Activated T-cell treated with anti-CD3 and anti-CD28 coated beads, Interleukin-2, amount 50 U/mL, for 1 hour (primary cell): ENCODE results near the gene ARPIN.
"Not testable (repeated sequence)": the region's sequence is repeated elsewhere in the genome, so short reads cannot be mapped to it uniquely, and the experiment has no call there.

ENCODE experiments used
- DNase-seq: peaks from one replicate; pipeline ENCODE4 v3.0.0-alpha.2; 2020

ARPIN gene

DNA sequence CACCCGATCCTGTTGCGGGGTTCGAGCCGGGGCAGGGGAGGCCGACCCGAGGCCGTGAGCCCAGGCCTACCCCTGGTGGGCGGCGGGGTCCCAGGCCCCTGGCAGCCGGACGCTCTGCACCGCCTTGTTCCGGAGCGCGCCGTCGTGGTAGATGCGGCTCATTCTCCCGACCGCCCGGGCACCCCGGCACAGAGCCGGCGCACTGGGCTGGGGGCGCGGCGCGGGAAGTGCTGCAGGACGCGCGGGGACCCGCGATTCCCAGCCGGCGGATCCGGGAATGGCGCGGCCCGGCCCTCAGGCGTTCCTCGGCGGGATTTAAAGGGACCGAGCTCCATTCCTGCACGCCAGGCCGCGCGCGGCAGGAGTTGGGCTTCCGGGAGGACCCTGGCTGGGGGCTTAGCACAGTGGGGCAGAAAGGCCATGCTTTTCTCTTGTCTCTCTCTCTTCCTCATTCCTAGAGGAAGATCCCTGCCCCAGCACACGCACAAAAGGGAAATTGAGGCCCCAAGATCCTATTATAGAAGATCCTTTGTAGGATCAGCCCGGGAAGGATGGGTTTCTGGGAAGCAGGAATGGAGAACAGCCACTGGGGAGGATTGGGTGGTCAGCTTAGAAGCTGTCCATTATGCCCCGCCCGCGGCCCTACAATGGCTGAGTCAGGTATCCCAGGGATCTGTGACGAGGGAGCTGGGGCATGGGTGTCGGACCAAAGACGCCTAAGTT, at the start of gene ARPIN:
Gene ARPIN (minus strand): TSS at position 279 of the 723 bp plus-strand sequence. CDS start 117 bp downstream, at position 162.
- peak; percentile 24 for DNase-seq

DNA sequence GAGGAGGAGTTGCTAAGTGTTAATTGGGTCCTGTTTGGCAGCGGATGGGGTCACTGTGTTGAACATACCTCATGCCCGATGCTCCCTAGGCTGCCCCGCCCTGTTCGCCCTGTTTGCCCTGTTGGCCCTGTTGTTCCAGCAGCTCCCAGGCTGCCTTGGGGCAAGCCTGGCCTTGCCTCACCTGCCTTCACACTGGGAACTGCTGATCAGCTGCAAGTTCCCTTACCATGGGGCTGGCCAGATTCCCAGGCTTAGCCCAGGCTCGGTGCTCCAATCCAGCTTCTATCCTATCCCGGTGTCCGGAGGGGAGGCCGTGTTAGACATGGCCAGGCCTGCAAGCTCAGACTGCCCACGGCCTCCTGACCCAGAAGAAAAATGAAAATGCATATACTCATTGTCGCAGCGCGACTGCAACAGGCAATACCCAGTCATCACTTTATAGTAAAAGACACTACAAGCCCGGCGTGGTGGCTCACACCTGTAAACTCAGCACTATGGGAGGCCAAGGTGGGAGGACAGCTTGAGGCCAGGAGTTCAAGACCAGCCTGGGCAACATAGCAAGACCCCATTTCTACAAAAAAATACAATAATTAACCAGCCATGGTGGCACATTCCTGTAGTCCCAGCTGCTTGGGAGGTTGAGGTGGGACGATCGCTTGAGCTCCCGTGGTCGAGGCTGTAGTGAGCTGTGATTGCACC, 45.5 kb upstream of the ARPIN start:
- no peak for DNase-seq

DNA sequence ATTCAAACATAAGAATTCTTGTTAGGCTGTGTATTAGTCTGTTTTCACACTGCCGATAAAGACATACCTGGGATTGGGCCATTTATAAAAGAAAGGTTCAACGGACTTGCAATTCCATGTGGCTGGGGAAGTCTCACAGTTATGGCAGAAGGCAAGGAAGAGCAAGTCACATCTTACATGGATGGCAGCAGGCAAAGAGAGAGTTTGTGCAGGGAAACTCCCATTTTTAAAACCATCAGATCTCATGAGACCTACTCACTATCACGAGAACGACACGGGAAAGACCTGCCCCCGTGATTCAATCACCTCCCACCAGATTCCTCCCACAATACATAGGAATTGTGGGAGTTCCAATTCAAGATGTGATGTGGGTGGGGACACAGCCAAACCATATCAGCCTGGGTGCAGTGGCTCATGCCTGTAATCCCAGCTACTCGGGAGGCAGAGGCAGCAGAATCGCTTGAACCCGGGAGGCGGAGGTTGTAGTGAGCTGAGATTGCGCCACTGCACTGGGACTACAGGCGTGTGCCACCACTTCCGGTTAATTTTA, 42.8 kb upstream of the ARPIN start:
- DNase-seq, result not testable (repeated sequence)

DNA sequence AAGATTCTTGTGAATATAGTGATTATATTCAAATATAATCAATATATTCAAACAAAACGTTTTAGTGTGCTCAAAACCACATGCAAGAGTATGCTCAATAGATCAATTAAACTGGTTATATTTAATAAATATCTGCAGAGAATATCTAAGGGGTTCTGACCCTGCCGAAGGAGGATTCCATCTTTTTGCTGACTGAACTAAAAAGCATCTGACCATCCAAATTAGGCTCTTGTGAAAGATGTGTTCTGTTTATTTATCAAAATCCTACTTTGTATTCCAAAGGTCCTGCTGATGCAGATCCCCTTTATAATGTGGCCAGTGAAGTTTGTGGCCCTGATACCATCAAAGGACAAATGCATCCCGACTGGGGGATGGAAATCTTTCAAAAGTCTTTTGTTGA, 41.8 kb upstream of the ARPIN start:
- no peak for DNase-seq

DNA sequence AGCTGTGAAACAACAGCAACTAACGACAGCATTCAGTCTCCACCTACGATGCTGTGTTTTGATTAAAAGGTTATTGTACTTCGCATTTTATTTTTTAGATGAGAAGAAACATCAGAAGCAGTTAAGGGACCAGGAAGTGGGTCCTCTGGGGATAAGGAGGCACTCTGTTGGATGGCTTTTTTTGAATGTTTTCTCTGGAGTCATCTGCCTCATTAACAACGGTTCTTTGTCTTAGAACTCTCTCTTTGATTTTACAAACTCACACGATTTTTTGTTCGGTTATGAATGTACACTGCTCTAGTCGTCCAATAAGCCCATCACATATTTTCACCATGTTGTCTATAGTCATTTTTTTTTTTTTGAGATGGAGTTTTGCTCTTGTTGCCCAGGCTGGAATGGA, 36.0 kb upstream of the ARPIN start:
- no peak for DNase-seq

DNA sequence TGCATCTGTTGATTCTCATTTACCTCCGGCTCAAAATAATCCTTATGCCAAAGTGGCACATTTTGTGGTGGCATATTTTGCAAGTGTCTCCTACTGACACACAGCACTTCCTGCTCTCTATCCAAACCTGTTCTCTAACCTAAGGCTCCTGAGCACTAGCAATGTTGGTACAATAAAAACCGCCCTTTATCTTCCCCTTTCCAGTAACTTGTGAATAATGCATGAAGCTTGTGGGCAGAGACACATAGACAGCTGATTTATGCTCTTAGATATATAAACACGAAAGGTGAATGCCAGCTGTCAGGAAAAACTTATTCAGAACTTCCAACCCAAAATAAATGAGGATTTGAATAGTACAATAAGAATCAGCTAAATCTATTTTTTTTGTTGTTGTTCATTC, 34.6 kb upstream of the ARPIN start:
- no peak for DNase-seq

DNA sequence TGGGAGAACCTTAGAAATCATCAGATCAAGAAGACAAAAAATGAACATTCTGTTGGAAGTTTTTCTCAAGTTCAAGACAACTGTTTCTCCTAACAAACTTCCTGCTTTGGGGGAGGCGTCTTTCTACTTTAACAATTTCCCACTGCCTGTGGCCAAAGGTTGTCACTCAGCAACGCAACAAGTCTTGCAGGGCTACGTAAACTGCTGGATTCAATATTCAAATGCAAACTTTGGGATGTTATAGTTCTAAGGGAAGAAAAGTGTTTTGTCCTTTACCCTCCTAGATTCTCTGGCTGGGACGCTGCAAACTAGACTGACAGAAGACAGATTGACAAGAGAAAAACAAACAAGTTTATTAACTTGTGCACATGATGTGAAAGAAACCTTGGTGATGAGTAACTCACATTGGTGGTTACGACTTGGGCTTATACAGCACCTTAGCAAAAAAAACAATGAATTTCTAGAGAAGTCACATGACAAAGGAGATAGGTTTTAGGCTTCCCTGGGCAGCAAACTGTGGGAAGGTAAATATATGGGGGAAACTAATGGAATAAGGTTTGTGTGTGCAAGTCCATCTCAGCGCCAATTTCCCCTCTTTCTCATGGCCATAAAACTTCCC, 34.0 kb upstream of the ARPIN start:
- DNase-seq, result no peak

DNA sequence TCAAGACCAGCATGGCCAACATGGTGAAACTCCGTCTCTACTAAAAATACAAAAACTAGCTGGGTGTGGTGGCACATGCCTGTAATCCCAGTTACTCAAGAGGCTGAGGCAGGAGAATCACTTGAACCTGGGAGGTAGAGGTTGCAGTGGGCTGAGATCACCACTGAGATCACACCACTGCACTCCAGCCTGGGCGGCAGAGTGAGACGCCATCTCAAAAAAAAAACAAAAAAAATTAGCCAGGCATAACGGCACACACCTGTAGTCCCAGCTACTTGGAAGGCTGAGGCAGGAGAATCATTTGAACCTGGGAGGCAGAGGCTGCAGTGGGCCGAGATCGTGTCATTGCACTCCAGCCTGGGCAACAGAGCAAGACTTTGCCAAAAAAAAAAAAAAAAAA, 31.0 kb upstream of the ARPIN start:
- not testable (repeated sequence) for DNase-seq

DNA sequence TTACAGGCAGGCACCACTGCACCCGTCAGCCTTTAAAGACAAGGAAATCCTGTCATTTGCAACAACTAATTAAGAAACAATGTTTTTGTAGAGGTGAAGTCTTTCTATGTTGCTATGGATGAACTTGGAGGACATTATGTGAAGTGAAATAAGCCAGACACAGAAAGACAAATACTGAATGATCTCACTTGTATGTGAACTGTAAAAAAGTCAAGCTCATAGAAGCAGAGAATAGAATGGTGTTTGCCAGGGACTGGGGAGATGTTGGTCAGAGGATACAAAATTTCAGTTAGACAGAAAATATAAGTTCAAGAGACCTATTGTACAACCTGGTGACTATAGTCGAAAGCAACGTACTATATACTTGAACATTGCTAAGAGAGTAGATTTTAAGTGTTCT, 27.2 kb upstream of the ARPIN start:
- DNase-seq, result no peak

DNA sequence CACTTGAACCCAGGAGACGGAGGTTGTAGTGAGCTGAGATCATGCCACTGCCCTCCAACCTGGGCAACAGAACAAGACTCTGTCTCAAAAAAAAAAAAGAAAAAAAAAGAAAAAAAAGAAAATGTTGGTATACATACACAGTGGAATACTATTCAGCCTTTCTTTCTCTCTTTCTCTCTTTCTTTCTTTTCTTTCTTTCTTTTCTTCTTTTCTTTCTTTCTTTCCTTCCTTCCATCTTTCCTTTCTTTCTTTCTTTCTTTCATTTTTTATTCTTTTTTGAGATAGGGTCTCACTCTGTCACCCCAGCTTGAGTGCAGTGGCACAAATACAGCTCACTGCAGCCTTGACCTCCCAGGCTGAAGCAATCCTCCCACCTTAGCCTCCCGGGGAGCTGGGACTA, 26.6 kb upstream of the ARPIN start:
- DNase-seq, result not testable (repeated sequence)

DNA sequence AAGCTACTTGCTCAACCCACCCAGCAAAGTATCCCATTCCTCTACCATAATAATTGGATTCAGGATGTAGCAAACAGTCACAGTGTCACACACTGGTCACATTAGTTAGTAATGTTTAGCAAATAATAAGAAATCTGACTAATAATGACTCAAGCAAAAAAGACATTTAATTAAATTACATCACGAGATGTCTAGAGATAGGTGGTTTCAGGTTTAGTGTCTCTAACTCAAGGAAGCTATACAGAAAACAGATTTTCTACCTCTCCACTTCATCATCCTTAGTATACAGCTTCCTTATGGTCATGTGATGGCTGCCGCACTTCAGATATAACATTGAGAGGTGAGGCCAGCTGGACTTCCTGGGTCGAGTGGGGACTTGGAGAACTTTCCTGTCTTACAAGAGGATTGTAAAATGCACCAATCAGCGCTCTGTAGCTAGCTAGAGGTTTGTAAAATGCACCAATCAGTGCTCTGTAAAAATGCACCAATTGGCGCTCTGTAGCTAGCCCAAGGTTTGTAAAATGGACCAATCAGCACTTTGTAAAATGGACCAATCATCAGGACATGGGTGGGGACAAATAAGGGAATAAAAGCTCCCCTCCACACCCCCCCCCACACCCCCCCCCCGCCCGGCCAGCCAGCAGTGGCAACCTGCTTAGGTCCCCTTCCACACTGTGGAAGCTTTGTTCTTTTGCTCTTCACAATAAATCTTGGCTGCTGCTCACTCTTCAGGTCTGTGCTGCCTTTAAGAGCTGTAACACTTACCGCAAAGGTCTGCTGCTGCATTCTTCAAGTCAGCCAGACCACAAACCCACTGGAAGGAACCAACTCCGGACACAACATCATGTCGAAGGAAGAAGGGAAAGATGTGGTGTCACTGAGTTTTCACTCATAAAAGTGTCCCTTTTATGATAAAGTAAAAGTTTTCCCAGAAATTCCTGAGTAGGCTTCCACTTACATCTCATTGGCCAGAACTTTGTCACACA, 24.9 kb upstream of the ARPIN start:
- no peak for DNase-seq

DNA sequence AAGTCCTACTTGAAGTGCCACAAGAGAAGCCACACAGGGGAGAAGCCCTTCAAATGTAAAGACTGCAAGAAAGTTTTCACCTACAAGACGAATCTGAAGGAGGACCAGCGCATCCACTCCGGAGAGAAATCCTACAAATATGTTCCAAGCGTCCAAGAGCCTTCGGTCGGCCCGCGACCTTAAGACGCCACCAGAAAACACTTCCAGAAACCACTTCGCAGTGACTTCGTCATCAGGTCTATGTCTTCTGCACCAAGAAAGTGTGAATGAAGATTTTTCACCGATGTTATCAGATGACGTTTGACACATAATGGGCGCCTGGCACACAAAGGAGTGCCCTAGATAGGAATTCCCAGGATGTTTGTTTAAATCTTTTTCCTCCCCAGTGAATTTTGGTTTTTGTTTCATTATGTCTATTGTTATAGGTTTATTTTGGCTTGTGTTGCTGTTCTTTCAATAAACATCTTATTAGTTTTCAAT, 24.1 kb upstream of the ARPIN start:
- DNase-seq, result no peak

DNA sequence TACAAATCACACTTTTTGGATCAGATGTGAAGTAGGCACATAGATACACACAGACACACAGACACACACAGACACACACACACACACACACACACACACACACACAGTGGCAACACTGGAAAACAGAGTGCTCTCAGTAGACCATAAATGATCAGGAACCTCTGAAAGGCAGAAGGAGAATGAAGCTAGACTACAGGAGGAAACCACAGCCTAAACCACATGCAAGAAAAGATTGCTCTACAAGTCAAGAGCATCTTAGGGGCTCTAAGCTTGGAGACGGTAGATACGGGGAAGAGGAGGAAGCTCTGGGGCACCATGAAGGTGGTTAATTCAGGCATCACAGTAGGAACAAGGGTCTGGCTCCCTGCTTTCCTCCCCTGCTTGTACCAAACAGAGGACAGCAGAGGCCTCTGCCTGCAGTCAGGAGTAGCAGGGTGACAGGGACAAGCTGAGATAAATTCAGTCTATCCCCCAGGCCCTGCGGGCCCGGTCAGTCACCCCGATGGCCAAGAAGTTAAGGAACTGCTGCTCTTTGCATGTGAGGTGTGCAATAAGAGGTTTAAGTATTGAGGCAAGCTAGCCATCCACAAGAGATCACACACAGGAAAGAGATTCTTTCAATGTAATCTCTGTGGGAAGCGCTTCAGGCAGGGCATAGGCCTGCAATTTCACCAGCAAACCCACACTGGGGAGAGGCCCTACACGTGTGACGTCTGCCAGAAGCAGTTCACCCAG, 23.5 kb upstream of the ARPIN start:
- peak; percentile 26 for DNase-seq

DNA sequence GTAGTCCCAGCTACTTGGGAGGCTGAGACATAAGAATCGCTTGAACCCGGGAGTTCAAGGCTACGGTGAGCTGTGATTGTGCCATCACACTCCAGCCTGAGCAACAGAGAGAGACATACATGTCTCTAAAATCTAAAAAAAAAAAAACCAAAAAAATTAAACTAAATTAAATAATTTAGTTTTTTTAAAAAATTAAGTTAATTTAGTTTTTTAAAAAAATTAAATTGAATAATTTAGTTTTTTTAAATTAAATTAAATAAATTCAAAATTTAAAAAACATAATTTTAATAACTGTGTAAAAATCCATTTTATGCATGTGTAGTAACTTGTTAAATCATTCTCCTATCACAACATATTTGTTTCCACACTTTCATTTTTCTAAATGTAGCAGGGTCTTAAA, 20.1 kb upstream of the ARPIN start:
- DNase-seq, result no peak

DNA sequence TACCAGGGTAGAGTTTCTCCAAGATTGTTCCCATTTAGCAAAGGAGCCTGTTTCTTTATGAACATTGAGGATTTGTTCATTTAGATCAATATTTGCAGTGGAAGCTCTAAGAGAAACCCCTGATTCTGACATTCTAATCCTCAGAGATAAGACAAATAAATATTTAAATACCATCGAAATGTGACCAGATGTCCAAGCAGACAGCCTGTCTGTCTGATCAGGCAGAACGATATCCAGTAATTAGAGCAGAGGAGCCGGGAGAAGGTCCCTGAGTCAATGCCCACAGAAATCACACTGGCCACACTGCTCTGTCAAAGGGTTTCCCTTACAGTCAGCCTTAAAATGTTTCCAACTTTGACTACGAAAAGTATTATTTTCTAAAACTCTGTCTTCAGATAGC, 15.7 kb upstream of the ARPIN start:
- DNase-seq, result no peak

DNA sequence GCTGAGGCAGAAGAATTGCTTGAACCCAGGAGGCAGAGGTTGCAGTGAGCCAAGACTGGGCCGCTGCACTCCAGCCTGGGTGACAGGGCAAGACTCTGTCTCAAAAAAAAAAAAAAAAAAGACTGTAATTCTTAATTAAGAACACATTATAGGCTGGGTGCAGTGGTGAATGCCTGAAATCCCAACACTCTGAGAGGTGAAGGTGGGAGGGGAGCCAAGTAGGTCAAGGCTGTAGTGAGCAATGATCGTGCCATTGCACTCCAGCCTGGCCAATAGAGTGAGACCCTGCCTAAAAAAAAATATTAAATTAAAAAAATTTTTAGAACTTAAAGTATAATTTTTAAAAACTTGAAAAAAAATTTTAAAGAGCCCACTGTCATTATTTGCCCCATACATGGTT, 13.4 kb upstream of the ARPIN start:
- no peak for DNase-seq

DNA sequence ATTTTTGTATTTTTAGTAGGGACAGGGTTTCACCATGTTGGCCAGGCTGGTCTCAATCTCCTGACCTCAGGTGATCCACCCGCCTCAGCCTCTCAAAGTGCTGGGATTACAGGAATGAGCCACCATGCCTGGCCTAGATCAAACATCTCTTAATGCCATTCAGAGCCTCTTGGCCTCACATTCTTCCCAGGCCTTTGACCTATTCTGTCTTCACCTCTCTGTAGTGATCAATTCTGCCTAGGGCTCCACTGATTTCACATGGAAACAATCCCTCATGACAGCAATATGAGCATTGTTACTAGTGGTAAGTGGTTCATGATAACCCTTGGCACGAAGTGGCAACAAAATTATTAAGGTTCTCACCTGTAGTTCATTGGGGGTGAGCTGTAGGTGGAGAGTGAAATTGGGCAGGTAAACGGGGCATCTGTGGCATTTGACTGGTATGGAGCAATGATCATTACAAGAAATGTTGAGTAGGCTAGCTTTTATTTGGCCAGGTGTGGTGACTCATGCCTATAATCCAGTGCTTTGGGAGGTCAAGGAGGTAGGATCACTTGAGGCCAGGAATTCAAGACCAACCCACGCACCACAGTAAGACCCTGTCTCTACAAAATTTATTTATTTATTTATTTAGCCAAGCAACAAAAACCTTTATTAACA, 4.8 kb upstream of the ARPIN start:
- DNase-seq, result no peak

DNA sequence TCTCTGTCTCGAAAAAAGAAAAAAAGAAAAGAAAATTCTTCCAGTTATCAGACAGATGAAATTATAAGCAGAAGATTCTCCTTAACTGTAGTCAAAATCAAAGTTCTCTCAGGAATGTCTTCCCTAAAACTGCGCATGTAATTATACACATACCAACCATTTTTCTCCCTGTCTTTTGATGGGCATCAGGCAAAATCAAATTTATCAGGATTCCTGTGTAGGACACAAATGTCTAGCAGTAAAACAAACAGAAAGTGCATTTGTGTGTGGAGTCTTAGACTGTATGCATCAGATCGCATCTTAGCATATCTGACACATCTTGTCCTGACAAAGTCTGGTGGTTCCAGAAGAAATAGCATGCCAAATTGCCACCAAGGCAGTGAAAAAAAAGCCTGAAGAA, 3.9 kb upstream of the ARPIN start:
- DNase-seq, result no peak

DNA sequence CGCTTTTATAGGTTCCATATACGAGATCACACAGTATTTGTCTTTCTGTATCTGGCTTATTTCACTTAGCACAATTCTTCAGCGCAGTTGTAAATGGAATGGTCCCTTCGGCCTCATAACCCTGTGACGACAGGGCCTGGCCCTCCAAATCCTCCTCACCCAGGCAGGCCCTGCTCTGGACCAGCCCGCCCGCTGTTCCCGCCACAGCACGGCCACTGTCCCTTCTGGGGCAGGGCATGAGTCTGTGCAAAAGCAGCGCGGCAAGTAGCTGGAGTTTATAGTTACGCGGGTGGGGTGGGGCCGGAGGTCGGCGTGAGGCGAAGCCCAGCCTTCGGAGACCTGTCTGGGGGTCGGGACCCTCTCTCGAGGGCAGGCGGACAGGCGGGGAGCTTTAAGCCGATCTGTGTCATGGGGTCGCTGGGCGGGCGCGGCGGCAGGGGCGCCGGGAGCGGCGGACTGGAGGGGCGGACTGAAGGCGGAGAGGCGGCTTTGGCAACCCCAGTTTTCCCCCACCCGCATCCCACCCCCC, 543 bp downstream of the ARPIN start:
- DNase-seq, result no peak

DNA sequence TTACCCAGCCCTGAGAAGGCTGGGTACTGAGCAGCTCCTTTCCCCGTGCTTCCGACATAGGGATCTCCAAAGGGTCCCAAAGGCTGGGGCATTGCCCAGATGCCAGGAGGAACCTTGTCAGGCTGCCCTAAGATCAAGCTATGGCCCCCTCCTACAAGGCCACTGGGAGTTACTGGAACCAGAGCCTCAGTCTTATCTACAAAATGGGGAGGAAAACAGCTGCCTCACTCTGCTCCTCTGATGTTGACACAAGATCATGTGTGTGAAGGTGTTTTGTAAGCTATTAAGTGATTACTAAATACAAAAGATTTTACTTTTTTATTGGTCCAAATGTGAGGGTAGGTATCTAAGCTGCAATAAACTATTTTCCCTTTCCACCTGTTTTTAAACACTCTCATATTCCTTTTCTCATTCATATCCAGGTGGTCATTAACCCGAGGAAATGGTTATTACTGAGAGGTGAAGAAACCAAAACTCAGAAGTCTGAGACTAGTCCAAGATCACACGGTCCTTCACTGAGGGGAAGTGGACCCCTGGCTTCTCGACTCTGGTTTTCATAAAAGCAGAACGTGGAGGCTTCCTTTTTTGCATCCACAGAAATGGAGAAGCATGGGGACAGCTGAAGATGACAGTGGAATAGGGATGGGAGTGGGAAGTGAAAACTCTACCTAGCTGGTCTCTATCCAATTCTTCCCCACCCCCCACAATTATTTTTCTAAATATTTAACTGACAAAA, 1.7 kb downstream of the ARPIN start:
- no peak for DNase-seq
